Choroid plexus epithelial cell (primary cell): ENCODE data around the gene CCDC82.

ENCODE experiments used
- DNase-seq: peaks from one replicate; pipeline ENCODE4 v3.0.0-alpha.2; 2010; ENCODE audit warnings: low read depth
- H3K4me3 ChIP-seq: 2 replicates; pipeline ENCODE4 v1.5.1; 2011; ENCODE audit warnings: low read depth, mild to moderate bottlenecking, control low read depth, low read length, moderate library complexity
- TF ChIP-seq, protein P1 (sequence below): conservative IDR thresholded peaks from 2 replicates; pipeline ENCODE4 v1.5.1; 2011; ENCODE audit warnings: low read depth, mild to moderate bottlenecking, control low read depth, inconsistent platforms, low read length, moderate library complexity

CCDC82 gene

DNA sequence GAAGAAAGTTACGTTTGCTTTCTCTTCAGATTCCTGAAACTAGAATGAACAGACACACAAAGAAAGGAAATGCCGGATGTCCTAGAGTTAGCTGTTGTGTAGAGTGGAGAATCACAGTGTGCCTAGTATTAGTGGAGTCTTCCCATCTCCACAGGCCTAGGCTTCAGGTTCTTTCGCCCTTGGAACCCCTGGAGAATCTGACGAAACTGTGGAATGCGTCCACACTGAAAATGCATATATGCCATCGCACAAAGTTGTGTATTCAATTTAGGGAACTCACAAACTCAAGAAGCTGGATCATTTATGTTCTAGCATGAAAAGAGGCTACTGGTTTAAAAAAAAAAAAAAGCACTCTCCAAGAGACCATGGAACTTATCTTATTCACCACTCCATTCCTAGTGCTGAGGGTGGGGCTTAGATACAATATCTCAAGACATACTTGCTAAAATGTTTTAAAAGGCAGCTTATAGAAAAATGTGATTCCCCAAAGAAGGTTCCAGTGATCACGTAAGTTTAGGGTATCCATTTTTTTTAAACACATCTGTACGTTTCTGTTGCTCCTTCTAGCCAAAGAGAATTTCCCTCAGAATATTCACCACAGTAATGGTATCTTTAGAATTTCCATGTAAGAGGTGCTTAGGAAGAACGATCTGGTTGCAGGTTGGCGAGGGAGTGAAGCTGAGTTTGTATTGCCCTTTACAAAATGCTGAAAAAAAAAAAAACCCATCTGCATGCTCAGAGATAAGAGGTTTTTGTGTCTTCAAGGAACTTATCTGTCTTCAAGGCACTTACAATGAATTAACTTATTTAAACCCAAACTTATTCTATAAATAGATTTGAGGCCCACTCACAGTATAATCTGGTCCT lies 66.7 kb downstream of the CCDC82 start:
- no peak for DNase-seq
- H3K4me3 ChIP-seq = no peak overlapping the region
- TF ChIP-seq, protein P1, sequence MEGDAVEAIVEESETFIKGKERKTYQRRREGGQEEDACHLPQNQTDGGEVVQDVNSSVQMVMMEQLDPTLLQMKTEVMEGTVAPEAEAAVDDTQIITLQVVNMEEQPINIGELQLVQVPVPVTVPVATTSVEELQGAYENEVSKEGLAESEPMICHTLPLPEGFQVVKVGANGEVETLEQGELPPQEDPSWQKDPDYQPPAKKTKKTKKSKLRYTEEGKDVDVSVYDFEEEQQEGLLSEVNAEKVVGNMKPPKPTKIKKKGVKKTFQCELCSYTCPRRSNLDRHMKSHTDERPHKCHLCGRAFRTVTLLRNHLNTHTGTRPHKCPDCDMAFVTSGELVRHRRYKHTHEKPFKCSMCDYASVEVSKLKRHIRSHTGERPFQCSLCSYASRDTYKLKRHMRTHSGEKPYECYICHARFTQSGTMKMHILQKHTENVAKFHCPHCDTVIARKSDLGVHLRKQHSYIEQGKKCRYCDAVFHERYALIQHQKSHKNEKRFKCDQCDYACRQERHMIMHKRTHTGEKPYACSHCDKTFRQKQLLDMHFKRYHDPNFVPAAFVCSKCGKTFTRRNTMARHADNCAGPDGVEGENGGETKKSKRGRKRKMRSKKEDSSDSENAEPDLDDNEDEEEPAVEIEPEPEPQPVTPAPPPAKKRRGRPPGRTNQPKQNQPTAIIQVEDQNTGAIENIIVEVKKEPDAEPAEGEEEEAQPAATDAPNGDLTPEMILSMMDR = no peak

DNA sequence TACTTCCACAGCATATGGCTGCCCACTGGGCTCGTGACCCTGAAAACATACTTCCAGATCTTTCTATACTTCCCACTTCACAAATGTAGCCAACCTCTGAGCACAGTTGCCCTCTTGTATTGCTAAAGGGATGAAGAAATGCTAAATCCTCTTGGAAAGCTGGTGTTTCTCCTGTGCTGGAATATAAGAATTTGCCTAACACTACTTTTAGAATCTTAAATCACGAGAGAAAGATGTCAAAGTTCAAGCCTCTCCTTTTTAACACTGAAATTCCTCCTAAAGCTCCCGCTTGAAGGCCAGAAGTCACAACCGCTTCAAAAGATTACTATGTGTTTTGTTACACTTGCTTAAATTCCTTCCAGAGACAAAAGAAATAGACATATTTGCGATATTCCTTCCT lies 68.6 kb downstream of the CCDC82 start:
- TF ChIP-seq, protein P1 = no peak
- DNase-seq = no peak
- H3K4me3 ChIP-seq = no peak overlapping the region

DNA sequence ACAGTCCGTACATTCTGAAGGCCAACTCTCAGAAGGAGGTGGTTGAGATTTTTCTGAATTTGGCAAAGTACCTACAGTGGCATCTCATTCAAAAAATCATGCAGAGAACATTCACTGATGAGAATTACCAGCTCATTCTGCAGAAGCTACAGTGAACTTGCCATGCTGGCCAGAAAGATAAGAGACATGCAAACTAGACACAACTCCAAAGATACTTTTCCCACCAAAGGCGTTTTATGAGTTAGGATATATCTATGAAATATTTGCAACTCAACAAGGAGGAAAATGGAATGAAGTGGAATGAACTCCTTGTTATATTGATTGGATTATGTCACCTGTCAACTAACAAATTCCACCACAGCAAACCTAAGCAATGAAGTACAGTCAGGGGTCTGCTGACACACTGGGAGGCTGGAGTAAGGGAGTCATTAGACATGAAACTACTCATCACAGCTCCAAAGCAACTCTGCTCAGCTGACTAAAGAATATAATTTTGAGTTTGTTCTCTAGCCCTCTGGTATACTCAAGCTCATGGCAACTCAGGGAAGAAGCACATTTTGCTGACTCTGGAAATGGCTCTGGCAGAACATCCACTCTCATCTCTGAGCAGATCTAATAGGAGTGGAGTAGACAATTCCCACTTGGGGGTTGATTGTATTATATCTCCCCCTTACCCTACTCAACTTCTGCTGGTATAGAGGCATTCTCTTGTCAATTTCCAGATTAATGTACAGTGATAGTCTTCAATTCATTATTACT lies 69.6 kb downstream of the CCDC82 start:
- H3K4me3 ChIP-seq = no peak overlapping the region
- DNase-seq = no peak
- TF ChIP-seq, protein P1 = no peak

DNA sequence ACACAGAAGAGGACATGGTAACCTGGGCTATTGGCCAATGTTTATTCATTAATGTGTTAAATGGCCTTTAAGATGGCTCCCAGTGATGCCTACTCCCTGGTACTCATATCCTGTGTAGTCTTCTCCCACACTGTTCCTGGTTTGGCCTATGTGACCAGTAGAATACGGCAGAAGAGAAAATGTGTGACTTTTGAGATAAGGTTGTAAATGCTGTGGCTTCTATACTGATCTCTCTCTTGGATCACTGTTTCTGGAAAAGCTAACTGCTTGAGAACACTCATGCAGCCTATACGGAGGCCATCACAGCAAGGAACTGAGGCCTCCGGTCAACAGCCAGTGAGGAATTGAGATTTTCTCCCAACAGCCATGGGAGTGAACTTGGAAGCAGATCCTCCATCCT lies 70.9 kb downstream of the CCDC82 start:
- TF ChIP-seq, protein P1 = no peak
- H3K4me3 ChIP-seq = no peak overlapping the region
- no peak for DNase-seq

DNA sequence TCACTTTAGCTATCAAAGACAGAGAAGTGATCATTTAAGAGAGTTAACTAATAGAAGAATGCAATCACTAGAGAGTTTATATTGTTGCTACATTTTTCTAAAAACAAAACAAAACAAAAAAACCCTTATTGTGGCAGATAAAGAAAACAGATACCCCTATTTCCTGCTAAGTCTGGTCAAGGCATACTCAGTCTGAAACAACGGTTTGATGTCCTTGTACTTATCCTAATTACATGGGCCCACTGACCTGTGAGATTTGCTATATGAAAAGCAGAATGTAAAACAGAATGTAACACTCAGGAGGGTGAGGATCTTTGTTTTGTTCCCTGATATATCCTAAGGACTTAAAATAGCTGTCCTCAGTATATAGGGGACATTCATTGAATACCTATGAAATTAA lies 71.3 kb downstream of the CCDC82 start:
- DNase-seq = no peak
- TF ChIP-seq, protein P1 = no peak
- H3K4me3 ChIP-seq = no peak overlapping the region

DNA sequence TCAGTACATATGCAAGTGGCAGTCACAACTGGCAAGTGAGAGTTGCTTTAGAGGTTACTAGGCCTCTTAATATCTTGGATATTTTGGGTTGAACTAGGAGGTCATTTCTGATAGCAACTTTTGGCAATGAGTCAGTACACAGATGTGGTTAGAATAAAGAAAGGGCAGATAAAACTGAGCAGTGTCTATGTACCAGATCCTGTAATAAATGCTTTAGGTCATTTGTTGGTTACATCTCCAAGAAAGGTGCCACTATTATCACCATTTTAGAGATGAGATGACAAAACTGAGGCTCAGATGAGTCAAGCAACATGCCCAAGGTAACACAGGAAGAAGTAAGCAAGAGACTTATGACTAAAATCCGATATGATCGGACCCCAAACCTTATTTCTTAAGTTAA lies 71.7 kb downstream of the CCDC82 start:
- TF ChIP-seq, protein P1 = no peak
- no peak overlapping the region for H3K4me3 ChIP-seq
- DNase-seq = no peak
